ENCODE results near the gene P2RY4.

- TF ChIP-seq, protein P1, sequence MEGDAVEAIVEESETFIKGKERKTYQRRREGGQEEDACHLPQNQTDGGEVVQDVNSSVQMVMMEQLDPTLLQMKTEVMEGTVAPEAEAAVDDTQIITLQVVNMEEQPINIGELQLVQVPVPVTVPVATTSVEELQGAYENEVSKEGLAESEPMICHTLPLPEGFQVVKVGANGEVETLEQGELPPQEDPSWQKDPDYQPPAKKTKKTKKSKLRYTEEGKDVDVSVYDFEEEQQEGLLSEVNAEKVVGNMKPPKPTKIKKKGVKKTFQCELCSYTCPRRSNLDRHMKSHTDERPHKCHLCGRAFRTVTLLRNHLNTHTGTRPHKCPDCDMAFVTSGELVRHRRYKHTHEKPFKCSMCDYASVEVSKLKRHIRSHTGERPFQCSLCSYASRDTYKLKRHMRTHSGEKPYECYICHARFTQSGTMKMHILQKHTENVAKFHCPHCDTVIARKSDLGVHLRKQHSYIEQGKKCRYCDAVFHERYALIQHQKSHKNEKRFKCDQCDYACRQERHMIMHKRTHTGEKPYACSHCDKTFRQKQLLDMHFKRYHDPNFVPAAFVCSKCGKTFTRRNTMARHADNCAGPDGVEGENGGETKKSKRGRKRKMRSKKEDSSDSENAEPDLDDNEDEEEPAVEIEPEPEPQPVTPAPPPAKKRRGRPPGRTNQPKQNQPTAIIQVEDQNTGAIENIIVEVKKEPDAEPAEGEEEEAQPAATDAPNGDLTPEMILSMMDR (conservative IDR thresholded peaks at IDR 0.05; ENCODE audit: low read length), result no peak
- TF ChIP-seq EZH2phosphoT487 (IDR thresholded peaks at IDR 0.05; ENCODE audit: borderline replicate concordance), result no peak
These were observed 33.6 kb upstream of the P2RY4 start for GRCh38 chrX:70293621-70294020.

Measured in Loucy (cell line).